Hepatocyte (in vitro differentiated cells): ENCODE results near the gene HK3. TPM values are rescaled to one million over a fixed set of nuclear protein-coding genes. Genes with fewer than 3 reads are reported as not detected.

Source experiments
- DNase-seq: peaks from one replicate; pipeline ENCODE4 v3.0.0-alpha.2; 2016; ENCODE audit warnings: low spot score
- H2AFZ ChIP-seq: fragments of 200-600 bp; sonication (generic); 2 replicates; pipeline ENCODE4 v1.6.0; 2016; ENCODE audit warnings: antibody characterized with exemption, mild to moderate bottlenecking
- H3K27ac ChIP-seq: fragments of 200-600 bp; sonication (generic); 2 replicates; pipeline ENCODE4 v1.5.1; 2016; ENCODE audit warnings: mild to moderate bottlenecking
- H3K27me3 ChIP-seq: fragments of 200-600 bp; sonication (generic); 2 replicates; pipeline ENCODE4 v1.6.1; 2016
- H3K36me3 ChIP-seq: fragments of 200-600 bp; sonication (generic); replicated peaks from 2 replicates; pipeline ENCODE4 v1.5.1; 2016; ENCODE audit warnings: low read depth; ENCODE audit not compliant: insufficient read depth
- H3K4me1 ChIP-seq: fragments of 200-600 bp; sonication (generic); 2 replicates; pipeline ENCODE4 v1.5.1; 2016; ENCODE audit warnings: mild to moderate bottlenecking, moderate library complexity; ENCODE audit not compliant: insufficient read depth
- H3K4me2 ChIP-seq: fragments of 200-600 bp; sonication (generic); 2 replicates; pipeline ENCODE4 v1.6.0; 2016
- H3K4me3 ChIP-seq: fragments of 200-600 bp; sonication (generic); 2 replicates; pipeline ENCODE4 v1.5.1; 2016; ENCODE audit warnings: mild to moderate bottlenecking
- H3K79me2 ChIP-seq: fragments of 200-600 bp; sonication (generic); 2 replicates; pipeline ENCODE4 v1.6.0; 2017; ENCODE audit warnings: mild to moderate bottlenecking
- H3K9me2 ChIP-seq: fragments of 200-600 bp; sonication (generic); replicated peaks from 2 replicates; pipeline ENCODE4 v1.6.0; 2017; ENCODE audit warnings: mild to moderate bottlenecking; ENCODE audit not compliant: insufficient read depth
- H3K9me3 ChIP-seq: fragments of 200-600 bp; sonication (generic); 2 replicates; pipeline ENCODE4 v1.5.1; 2016; ENCODE audit warnings: low read depth, mild to moderate bottlenecking
- H4K20me1 ChIP-seq: fragments of 200-600 bp; sonication (generic); 2 replicates; pipeline ENCODE4 v1.6.0; 2016; ENCODE audit warnings: mild to moderate bottlenecking; ENCODE audit not compliant: insufficient read depth, poor library complexity, severe bottlenecking
- EZH2 ChIP-seq: fragments of 200-600 bp; sonication (generic); IDR thresholded peaks from 2 replicates; pipeline ENCODE4 v1.6.1; 2016; ENCODE audit warnings: antibody characterized with exemption, mild to moderate bottlenecking, borderline replicate concordance
- EZH2phosphoT487 ChIP-seq: fragments of 200-600 bp; sonication (generic); IDR thresholded peaks from one replicate; pipeline ENCODE4 v1.6.1; 2018; ENCODE audit warnings: antibody characterized with exemption, mild to moderate bottlenecking, low read depth, moderate library complexity; ENCODE audit not compliant: unreplicated experiment, severe bottlenecking
- WGBS: methylation state at CpG from one replicate; pipeline ENCODE4 v1.1.6; 2016; ENCODE audit warnings: low lambda C conversion rate; ENCODE audit errors: missing lambda C conversion rate; 5-methylcytosine and 5-hydroxymethylcytosine counted together
- polyA plus RNA-seq: library from polyadenylated mRNA; unstranded; fragments of >200 nt; fragmentation: Nextera tagmentation; extraction: Ambion mirVana; gene quantifications from 2 replicates; pipeline ENCODE4 v1.2.1, GENCODE V29; 2016
- total RNA-seq: library from RNA; depleted of rRNA; stranded (reverse); fragments of >200 nt; gene quantifications from 2 replicates; pipeline ENCODE4 v1.2.3, GENCODE V29; 2014
- TF ChIP-seq, protein P1 (sequence below): fragments of 200-600 bp; sonication (generic); IDR thresholded peaks from 2 replicates; pipeline ENCODE4 v1.5.1; 2016; ENCODE audit warnings: antibody characterized with exemption, mild to moderate bottlenecking; ENCODE audit not compliant: poor library complexity

The HK3 gene
- total and polyA plus RNA-seq, 2 experiments from 2014 or later = 0.73 TPM; not detected in 1

DNA sequence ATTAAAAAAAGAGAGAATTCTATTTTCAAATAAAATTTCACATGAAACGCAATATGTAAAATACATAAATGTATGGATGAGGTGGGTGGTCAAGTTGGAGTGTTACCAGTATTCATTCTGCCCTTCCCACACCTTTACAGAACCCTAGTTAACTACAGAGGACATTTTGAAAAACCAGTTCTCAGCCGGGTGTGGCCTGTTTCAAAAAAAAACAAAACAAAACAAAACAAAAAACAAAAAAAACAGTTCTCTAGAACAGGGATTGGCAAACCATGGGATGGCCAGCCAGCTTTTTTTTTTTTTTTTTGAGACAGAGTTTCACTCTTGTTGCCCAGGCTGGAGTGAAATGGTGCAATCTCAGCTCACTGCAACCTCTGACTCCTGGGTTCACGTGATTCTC is 28.4 kb upstream of the HK3 start:
- H3K4me2 ChIP-seq = no peak overlapping the region
- H3K27me3 ChIP-seq = no peaks in the 10 kb centered on the region
- H3K9me2 ChIP-seq = no peaks in the 10 kb centered on the region
- 86% methylated on average over 3 of the region's 3 CpGs for WGBS
- H3K36me3 ChIP-seq = no peaks in the 10 kb centered on the region
- TF ChIP-seq EZH2phosphoT487 (no peak), EZH2 (no peak)
- TF ChIP-seq, protein P1, sequence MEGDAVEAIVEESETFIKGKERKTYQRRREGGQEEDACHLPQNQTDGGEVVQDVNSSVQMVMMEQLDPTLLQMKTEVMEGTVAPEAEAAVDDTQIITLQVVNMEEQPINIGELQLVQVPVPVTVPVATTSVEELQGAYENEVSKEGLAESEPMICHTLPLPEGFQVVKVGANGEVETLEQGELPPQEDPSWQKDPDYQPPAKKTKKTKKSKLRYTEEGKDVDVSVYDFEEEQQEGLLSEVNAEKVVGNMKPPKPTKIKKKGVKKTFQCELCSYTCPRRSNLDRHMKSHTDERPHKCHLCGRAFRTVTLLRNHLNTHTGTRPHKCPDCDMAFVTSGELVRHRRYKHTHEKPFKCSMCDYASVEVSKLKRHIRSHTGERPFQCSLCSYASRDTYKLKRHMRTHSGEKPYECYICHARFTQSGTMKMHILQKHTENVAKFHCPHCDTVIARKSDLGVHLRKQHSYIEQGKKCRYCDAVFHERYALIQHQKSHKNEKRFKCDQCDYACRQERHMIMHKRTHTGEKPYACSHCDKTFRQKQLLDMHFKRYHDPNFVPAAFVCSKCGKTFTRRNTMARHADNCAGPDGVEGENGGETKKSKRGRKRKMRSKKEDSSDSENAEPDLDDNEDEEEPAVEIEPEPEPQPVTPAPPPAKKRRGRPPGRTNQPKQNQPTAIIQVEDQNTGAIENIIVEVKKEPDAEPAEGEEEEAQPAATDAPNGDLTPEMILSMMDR = no peak
- no peaks in the 10 kb centered on the region for H4K20me1 ChIP-seq
- no peak for DNase-seq
- H3K4me1 ChIP-seq = peaks cover 7% of the 10 kb centered on the region
- no peak overlapping the region for H3K4me3 ChIP-seq
- no peak overlapping the region for H2AFZ ChIP-seq
- no peak overlapping the region for H3K27ac ChIP-seq
- H3K9me3 ChIP-seq = no peaks in the 10 kb centered on the region
- H3K79me2 ChIP-seq = no peaks in the 10 kb centered on the region

DNA sequence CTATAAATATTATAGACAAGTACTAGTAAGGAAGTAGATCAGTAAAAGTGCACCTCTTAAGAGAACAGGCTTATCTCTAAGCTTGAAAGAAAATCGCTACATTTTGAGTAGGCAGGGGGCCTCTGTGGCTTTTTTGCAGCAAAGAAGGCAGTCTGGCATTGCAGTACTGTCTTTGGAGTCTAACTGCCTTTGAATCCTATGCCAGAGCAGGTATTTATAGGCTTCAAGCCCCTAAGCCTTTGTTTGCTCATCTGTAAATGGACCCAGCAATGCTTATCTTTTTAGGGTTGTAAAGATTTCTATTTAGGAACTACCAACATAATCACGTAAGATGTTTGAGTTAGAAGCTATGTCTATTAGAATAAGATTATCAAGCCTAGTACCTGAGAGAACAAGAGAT is 23.7 kb upstream of the HK3 start:
- Histone ChIP-seq H3K9me2 (no peaks in the 10 kb centered on the region), H3K27ac (no peak overlapping the region), H3K79me2 (no peaks in the 10 kb centered on the region), H2AFZ (no peak overlapping the region), H3K4me1 (peaks cover 7% of the 10 kb centered on the region), H3K36me3 (no peaks in the 10 kb centered on the region), H4K20me1 (no peaks in the 10 kb centered on the region), H3K27me3 (no peaks in the 10 kb centered on the region), H3K4me3 (no peak overlapping the region), H3K4me2 (no peak overlapping the region), H3K9me3 (no peaks in the 10 kb centered on the region)
- WGBS = 34% methylated on average over 2 of the region's 2 CpGs
- TF ChIP-seq EZH2 = no peak
- DNase-seq = no peak

DNA sequence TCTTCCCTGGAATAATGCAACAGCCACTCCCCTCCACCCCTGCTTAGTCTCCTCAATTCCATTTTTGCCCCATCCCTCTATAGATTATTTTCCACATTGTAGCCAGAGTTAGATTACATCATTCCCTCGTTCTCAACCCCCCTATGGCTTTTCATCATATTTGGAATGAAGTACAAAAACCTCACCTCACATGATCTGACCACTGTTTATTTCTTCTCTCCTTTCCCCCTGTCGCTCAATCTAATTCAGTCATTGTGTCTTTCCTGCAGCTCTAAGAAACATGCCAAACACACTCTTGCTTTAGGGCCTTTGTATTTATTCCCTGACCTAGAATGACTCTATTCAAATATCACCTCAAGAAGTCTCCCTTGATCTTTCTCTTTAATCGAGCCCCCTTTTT is 22.6 kb upstream of the HK3 start:
- DNase-seq = no peak
- H3K27ac ChIP-seq = no peak overlapping the region
- H3K4me2 ChIP-seq = no peak overlapping the region
- WGBS = 79% methylated on average over 3 of the region's 3 CpGs
- peaks cover 7% of the 10 kb centered on the region for H3K4me1 ChIP-seq
- H3K4me3 ChIP-seq = no peak overlapping the region
- no peak overlapping the region for H2AFZ ChIP-seq
- no peaks in the 10 kb centered on the region for H3K36me3 ChIP-seq
- no peaks in the 10 kb centered on the region for H3K9me2 ChIP-seq
- no peaks in the 10 kb centered on the region for H3K9me3 ChIP-seq
- H4K20me1 ChIP-seq = no peaks in the 10 kb centered on the region
- H3K27me3 ChIP-seq = no peaks in the 10 kb centered on the region
- no peaks in the 10 kb centered on the region for H3K79me2 ChIP-seq
- TF ChIP-seq EZH2 = no peak
- no peak for TF ChIP-seq EZH2phosphoT487
- TF ChIP-seq, protein P1 = no peak

DNA sequence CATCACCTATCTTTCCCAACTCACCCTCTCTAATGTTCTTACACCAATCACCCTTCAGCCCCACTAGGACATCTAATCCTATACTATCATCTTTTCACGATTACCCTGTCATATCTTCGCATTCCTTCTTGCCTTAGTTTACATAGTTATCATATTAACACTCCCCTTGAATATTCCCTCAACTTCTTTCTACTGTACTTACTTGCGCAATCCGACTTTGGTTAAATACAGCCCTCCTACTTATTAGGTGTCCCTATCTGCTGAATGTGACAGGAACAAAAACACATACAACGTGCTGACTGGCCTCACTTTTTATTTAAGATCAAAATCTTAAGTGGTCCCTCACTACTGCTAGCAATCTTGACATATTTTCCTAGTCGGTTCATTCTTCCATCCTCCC is 19.5 kb upstream of the HK3 start:
- Histone ChIP-seq H3K27ac (no peak overlapping the region), H3K4me2 (no peak overlapping the region), H2AFZ (no peak overlapping the region), H3K4me3 (no peak overlapping the region), H3K9me3 (no peaks in the 10 kb centered on the region), H3K27me3 (no peaks in the 10 kb centered on the region), H3K9me2 (no peaks in the 10 kb centered on the region), H3K4me1 (peaks cover 7% of the 10 kb centered on the region), H3K36me3 (no peaks in the 10 kb centered on the region), H4K20me1 (no peaks in the 10 kb centered on the region), H3K79me2 (no peaks in the 10 kb centered on the region)
- TF ChIP-seq EZH2phosphoT487 = no peak
- TF ChIP-seq, protein P1 = no peak
- TF ChIP-seq EZH2 = no peak
- 90% methylated on average over 6 of the region's 6 CpGs for WGBS
- no peak for DNase-seq
